Endothelial cell of umbilical vein (primary cell): ENCODE data around the gene DNAJC11. TPM values are rescaled to one million over a fixed set of nuclear protein-coding genes. Genes with fewer than 3 reads are reported as not detected.

Experiments used
- BruUV-seq: library from RNA; stranded (reverse); fragments of 400-500 nt; replicated peaks from 2 replicates; lab custom pipeline; 2021; lab: Mats Ljungman, UMichigan
- CTCF ChIA-PET: fragments of 300-600, 350-600 bp; sonication (Branson Sonifier 250); formaldehyde crosslinking; loops from one replicate; lab custom pipeline; 2021; ENCODE audit warnings: antibody characterized with exemption, inconsistent platforms; lab: Charles Lee
- POLR2A ChIA-PET: fragments of 300-600, 350-600 bp; sonication (Branson Sonifier 250); formaldehyde crosslinking; loops from one replicate; lab custom pipeline; 2021; ENCODE audit warnings: antibody characterized with exemption, inconsistent platforms; lab: Charles Lee
- DNase-seq: peaks from one replicate; pipeline ENCODE4 v3.0.0-alpha.2; 2011; ENCODE audit warnings: low read depth, low spot score
- FAIRE-seq: peaks from 2 replicates; lab custom pipeline; 2011; peaks lifted over from hg19 to GRCh38; lab: Jason Lieb, UNC
- H2AFZ ChIP-seq: 2 replicates; pipeline ENCODE4 v1.6.0; 2012; ENCODE audit warnings: low read depth, low read length, control low read depth, inconsistent platforms
- H3K27ac ChIP-seq: 2 replicates; pipeline ENCODE4 v1.5.1; 2011; ENCODE audit warnings: low read depth, mild to moderate bottlenecking, control low read depth, low read length, moderate library complexity; ENCODE audit not compliant: insufficient read depth
- H3K27me3 ChIP-seq, 2 experiments: 2 replicates each; pipeline versions ENCODE4 v1.6.0 to v1.6.1; 2011; ENCODE audit warnings: low read length in 2 of 2, mixed read lengths in 1 of 2; ENCODE audit not compliant: control insufficient read depth in 2 of 2, insufficient read depth in 2 of 2
- H3K36me3 ChIP-seq, 2 experiments: 2 replicates in 1 of 2; 3 replicates in 1 of 2; pipeline ENCODE4 v1.5.1; 2011; ENCODE audit warnings: low read length in 2 of 2, mild to moderate bottlenecking in 1 of 2, moderate library complexity in 1 of 2; ENCODE audit not compliant: control insufficient read depth in 2 of 2, insufficient read depth in 2 of 2; ENCODE audit errors: extremely low read depth in 1 of 2
- H3K4me1 ChIP-seq: 3 replicates; pipeline ENCODE4 v1.5.1; 2011; ENCODE audit warnings: mild to moderate bottlenecking, low read length; ENCODE audit not compliant: control insufficient read depth, insufficient read depth; ENCODE audit errors: extremely low read depth
- H3K4me2 ChIP-seq: 2 replicates; pipeline ENCODE4 v1.6.1; 2011; ENCODE audit warnings: low read length, control low read depth, mixed read lengths; ENCODE audit not compliant: insufficient read depth
- H3K4me3 ChIP-seq, 3 experiments: fragments of 200-600 bp in 1 of 3; sonication (generic), shearing (Covaris generic) in 1 of 3; replicated peaks in 1 of 3; 2 replicates each; pipeline ENCODE4 v1.5.1; 2011 to 2016; ENCODE audit warnings: control low read depth in 3 of 3, low read length in 3 of 3, mild to moderate bottlenecking in 2 of 3, inconsistent platforms in 1 of 3, low read depth in 1 of 3, moderate library complexity in 1 of 3; ENCODE audit not compliant: insufficient read depth in 1 of 3
- H3K79me2 ChIP-seq: 2 replicates; pipeline ENCODE4 v1.6.0; 2012; ENCODE audit warnings: low read length, inconsistent platforms; ENCODE audit not compliant: control insufficient read depth, insufficient read depth
- H3K9ac ChIP-seq: replicated peaks from 2 replicates; pipeline ENCODE3; 2011; ENCODE audit warnings: low read length, control low read depth; ENCODE audit not compliant: insufficient read depth; ENCODE audit errors: extremely low read depth
- H3K9me1 ChIP-seq: replicated peaks from 3 replicates; pipeline ENCODE4 v1.6.0; 2011; ENCODE audit warnings: mild to moderate bottlenecking, low read length; ENCODE audit not compliant: control insufficient read depth, insufficient read depth; ENCODE audit errors: extremely low read depth
- H3K9me3 ChIP-seq: replicated peaks from 2 replicates; pipeline ENCODE4 v1.5.1; 2012; ENCODE audit warnings: low read length, inconsistent platforms; ENCODE audit not compliant: control insufficient read depth, insufficient read depth
- H4K20me1 ChIP-seq: replicated peaks from 2 replicates; pipeline ENCODE3; 2011; ENCODE audit warnings: mild to moderate bottlenecking, low read length; ENCODE audit not compliant: control insufficient read depth, insufficient read depth; ENCODE audit errors: extremely low read depth
- EZH2 ChIP-seq: IDR thresholded peaks from 2 replicates; pipeline ENCODE4 v1.6.1; 2012; ENCODE audit warnings: borderline replicate concordance, low read depth, mild to moderate bottlenecking, moderate library complexity, low read length, inconsistent platforms; ENCODE audit not compliant: severe bottlenecking
- FOS ChIP-seq: IDR thresholded peaks from 2 replicates; pipeline ENCODE4 v1.6.1; 2011; ENCODE audit warnings: mild to moderate bottlenecking, low read length, moderate library complexity, borderline replicate concordance; ENCODE audit not compliant: insufficient read depth
- GATA2 ChIP-seq: IDR thresholded peaks from 2 replicates; pipeline ENCODE4 v1.7.0; 2011; ENCODE audit warnings: low read depth, mild to moderate bottlenecking, moderate library complexity, mixed read lengths, low read length; ENCODE audit not compliant: insufficient read length, insufficient read depth
- JUN ChIP-seq: IDR thresholded peaks from 2 replicates; pipeline ENCODE4 v1.6.1; 2011; ENCODE audit warnings: borderline replicate concordance, low read depth; ENCODE audit not compliant: insufficient read length, insufficient read depth
- MYC ChIP-seq: IDR thresholded peaks from one replicate; pipeline ENCODE4 v1.6.1; 2011; ENCODE audit warnings: mild to moderate bottlenecking, low read depth, low read length
- POLR2A ChIP-seq: IDR thresholded peaks from 2 replicates; pipeline ENCODE4 v1.6.1; 2012; ENCODE audit warnings: low read depth, mild to moderate bottlenecking, control low read depth, low read length
- POLR2AphosphoS5 ChIP-seq: IDR thresholded peaks from 2 replicates; pipeline ENCODE4 v1.6.1; 2012; ENCODE audit warnings: low read depth, mild to moderate bottlenecking, control low read depth, low read length, moderate library complexity; ENCODE audit not compliant: insufficient read depth
- dilution Hi-C: fragments of 300-500 bp; cut with MboI; formaldehyde crosslinking; loops from one replicate; pipeline ENCODE4 v1.15.0; 2019; ENCODE audit warnings: low sequenced_read_pairs; ENCODE audit not compliant: extremely low pct_ligation_motif_present
- intact Hi-C: fragments of 100-400 bp; cut with micrococcal nuclease; formaldehyde crosslinking; loops from one replicate; pipeline ENCODE4 v1.10.0; 2022
- polyA plus RNA-seq, 4 experiments: library from polyadenylated mRNA; depleted of rRNA in 3 of 4; stranded (reverse) in 3 of 4; unstranded in 1 of 4; fragments of >200 nt; gene quantifications; 2 replicates each; pipeline versions ENCODE4 v1.2.1 to v1.2.3, GENCODE V29; 2011 to 2012; ENCODE audit warnings: missing spikeins in 1 of 4
- total RNA-seq: library from RNA; stranded (reverse); gene quantifications from 2 replicates; pipeline ENCODE4 v1.2.3, GENCODE V29; 2021
- TF ChIP-seq, protein P1 (sequence below): IDR thresholded peaks from 2 replicates; pipeline ENCODE4 v1.6.1; 2011; ENCODE audit not compliant: insufficient read depth, insufficient read length
- TF ChIP-seq, protein P2 (sequence below), 2 donors: IDR thresholded peaks; 1 replicate in 1 of 2; 2 replicates in 1 of 2; pipeline ENCODE4 v1.5.1; 2011; ENCODE audit warnings: low read length in 2 of 2, mild to moderate bottlenecking in 2 of 2, moderate library complexity in 2 of 2, control low read depth in 1 of 2, inconsistent platforms in 1 of 2, low read depth in 1 of 2; ENCODE audit not compliant: insufficient read depth in 1 of 2; ENCODE audit errors: extremely low read depth in 1 of 2

Gene DNAJC11
- total and polyA plus RNA-seq, 2 donors (not counting 3 experiments of a cell fraction or from before 2014, with no cell fraction given) = 31.1 to 64.3 TPM

DNA sequence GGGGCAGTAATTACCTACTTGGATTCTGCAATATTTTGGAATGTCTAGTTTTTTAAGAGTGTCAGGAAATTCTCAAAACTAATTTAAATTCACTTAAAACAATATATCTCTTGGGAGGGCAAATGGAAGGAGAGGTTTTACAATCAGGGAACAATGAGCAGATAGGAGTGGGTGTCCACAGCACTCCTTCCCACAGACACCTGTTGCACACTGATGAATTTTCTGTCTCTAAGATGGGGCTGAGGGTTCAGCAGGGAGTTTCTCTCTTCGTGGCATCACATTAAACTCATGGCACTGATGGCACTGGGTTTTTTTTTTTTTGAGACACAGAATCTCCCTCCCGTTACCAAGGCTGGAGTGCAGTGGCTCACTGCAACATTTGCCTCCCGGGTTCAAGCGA, 82.6 kb downstream of the DNAJC11 start:
- peaks cover 5% of the 10 kb centered on the region for H3K4me1 ChIP-seq
- no TSS peak for BruUV-seq
- H3K9me3 ChIP-seq = no peaks in the 10 kb centered on the region
- peaks cover 36% of the 10 kb centered on the region for H3K79me2 ChIP-seq
- no peak for DNase-seq
- H3K4me3 ChIP-seq = no peak overlapping the region
- ChIA-PET POLR2A (no interaction called here), CTCF (no interaction called here)
- peaks cover 12 to 19% of the 10 kb centered on the region in 2 experiments for H3K36me3 ChIP-seq
- H3K9me1 ChIP-seq = no peaks in the 10 kb centered on the region
- peaks cover 4% of the 10 kb centered on the region for H4K20me1 ChIP-seq
- TF ChIP-seq MYC (no peak), EZH2 (no peak), GATA2 (no peak), FOS (no peak), JUN (no peak), POLR2AphosphoS5 (no peak), POLR2A (no peak)
- TF ChIP-seq, protein P1, sequence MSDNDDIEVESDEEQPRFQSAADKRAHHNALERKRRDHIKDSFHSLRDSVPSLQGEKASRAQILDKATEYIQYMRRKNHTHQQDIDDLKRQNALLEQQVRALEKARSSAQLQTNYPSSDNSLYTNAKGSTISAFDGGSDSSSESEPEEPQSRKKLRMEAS = no peak
- TF ChIP-seq, protein P2, sequence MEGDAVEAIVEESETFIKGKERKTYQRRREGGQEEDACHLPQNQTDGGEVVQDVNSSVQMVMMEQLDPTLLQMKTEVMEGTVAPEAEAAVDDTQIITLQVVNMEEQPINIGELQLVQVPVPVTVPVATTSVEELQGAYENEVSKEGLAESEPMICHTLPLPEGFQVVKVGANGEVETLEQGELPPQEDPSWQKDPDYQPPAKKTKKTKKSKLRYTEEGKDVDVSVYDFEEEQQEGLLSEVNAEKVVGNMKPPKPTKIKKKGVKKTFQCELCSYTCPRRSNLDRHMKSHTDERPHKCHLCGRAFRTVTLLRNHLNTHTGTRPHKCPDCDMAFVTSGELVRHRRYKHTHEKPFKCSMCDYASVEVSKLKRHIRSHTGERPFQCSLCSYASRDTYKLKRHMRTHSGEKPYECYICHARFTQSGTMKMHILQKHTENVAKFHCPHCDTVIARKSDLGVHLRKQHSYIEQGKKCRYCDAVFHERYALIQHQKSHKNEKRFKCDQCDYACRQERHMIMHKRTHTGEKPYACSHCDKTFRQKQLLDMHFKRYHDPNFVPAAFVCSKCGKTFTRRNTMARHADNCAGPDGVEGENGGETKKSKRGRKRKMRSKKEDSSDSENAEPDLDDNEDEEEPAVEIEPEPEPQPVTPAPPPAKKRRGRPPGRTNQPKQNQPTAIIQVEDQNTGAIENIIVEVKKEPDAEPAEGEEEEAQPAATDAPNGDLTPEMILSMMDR (IDR thresholded peaks at IDR 0.05; ENCODE audit: extremely low read depth in 1 of 2, insufficient read depth in 1 of 2, low read depth in 1 of 2, low read length in 2 of 2) = no peak
- no peak overlapping the region for H3K9ac ChIP-seq
- H3K27me3 ChIP-seq = no peaks in the 10 kb centered on the region
- no peak overlapping the region for H3K27ac ChIP-seq
- intact Hi-C loops (no loop called here), dilution Hi-C loops (no loop called here)
- no peak overlapping the region for H2AFZ ChIP-seq
- no peak for FAIRE-seq
- H3K4me2 ChIP-seq = no peak overlapping the region
